Measurements from ENCODE around the gene CCL2. TPM values are rescaled to one million over a fixed set of nuclear protein-coding genes. Genes with fewer than 3 reads are reported as not detected.

Gene CCL2
- total RNA-seq, result 10 to 100 TPM; 30.2 to 41.8 TPM

DNA sequence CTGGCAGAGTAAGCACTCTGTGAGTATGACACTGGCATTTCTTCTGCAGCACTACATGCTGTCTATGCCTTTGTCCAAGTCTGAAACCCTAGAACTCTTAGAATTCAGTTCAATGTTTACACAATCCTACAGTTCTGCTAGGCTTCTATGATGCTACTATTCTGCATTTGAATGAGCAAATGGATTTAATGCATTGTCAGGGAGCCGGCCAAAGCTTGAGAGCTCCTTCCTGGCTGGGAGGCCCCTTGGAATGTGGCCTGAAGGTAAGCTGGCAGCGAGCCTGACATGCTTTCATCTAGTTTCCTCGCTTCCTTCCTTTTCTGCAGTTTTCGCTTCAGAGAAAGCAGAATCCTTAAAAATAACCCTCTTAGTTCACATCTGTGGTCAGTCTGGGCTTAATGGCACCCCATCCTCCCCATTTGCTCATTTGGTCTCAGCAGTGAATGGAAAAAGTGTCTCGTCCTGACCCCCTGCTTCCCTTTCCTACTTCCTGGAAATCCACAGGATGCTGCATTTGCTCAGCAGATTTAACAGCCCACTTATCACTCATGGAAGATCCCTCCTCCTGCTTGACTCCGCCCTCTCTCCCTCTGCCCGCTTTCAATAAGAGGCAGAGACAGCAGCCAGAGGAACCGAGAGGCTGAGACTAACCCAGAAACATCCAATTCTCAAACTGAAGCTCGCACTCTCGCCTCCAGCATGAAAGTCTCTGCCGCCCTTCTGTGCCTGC is at the start of gene CCL2:
Gene CCL2 (plus strand): TSS at position 635 of the 730 bp plus-strand sequence. CDS start 65 bp downstream, at position 700.
- Histone ChIP-seq H3K27ac (peak within 1 kb of the TSS; percentile 69 to 73), H3K27me3 (replicated peaks; ENCODE audit: insufficient read depth) (no peaks in the 10 kb centered on the region), H3K36me3 (no peaks in the 10 kb centered on the region), H3K9me3 (no peaks in the 10 kb centered on the region), H3K4me3 (peak within 1 kb of the TSS; percentile 19 to 25), H3K4me1 (replicated peaks) (peaks cover 13% of the 10 kb centered on the region)
- intact Hi-C loops (cut with DNase I), result loop anchor here (5.0 to 10.0 kb wide), 2 partner anchors 100 to 1322 kb away; partner anchors contain the start of genes CCL13 and PEX12
- DNase-seq (ENCODE audit: low spot score), result peak; percentile 73
- peak; percentile 44 for TF ChIP-seq POLR2A (IDR thresholded peaks at IDR 0.05)
- TF ChIP-seq, protein P1, sequence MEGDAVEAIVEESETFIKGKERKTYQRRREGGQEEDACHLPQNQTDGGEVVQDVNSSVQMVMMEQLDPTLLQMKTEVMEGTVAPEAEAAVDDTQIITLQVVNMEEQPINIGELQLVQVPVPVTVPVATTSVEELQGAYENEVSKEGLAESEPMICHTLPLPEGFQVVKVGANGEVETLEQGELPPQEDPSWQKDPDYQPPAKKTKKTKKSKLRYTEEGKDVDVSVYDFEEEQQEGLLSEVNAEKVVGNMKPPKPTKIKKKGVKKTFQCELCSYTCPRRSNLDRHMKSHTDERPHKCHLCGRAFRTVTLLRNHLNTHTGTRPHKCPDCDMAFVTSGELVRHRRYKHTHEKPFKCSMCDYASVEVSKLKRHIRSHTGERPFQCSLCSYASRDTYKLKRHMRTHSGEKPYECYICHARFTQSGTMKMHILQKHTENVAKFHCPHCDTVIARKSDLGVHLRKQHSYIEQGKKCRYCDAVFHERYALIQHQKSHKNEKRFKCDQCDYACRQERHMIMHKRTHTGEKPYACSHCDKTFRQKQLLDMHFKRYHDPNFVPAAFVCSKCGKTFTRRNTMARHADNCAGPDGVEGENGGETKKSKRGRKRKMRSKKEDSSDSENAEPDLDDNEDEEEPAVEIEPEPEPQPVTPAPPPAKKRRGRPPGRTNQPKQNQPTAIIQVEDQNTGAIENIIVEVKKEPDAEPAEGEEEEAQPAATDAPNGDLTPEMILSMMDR (IDR thresholded peaks at IDR 0.05), result no peak
- peak; percentile 79 for TF ChIP-seq POLR2AphosphoS5 (IDR thresholded peaks at IDR 0.05)
- 0% methylated on average over 11 of the region's 11 CpGs for WGBS

GRCh38 chr17:34205401-34205800 is 49.7 kb upstream of the CCL2 start:
- Histone ChIP-seq H3K27ac (no peak overlapping the region), H3K4me1 (replicated peaks) (no peaks in the 10 kb centered on the region), H3K36me3 (no peaks in the 10 kb centered on the region), H3K27me3 (replicated peaks; ENCODE audit: insufficient read depth) (no peaks in the 10 kb centered on the region), H3K9me3 (no peaks in the 10 kb centered on the region), H3K4me3 (no peak overlapping the region)
- no peak for TF ChIP-seq POLR2AphosphoS5 (IDR thresholded peaks at IDR 0.05)
- no peak for DNase-seq (ENCODE audit: low spot score)
- 94% methylated on average over 1 of the region's 1 CpG for WGBS
- intact Hi-C loops (cut with DNase I), result no loop called here

- Histone ChIP-seq H3K36me3 (no peaks in the 10 kb centered on the region), H3K4me1 (replicated peaks) (no peaks in the 10 kb centered on the region), H3K9me3 (no peaks in the 10 kb centered on the region), H3K4me3 (no peak overlapping the region), H3K27me3 (replicated peaks; ENCODE audit: insufficient read depth) (no peaks in the 10 kb centered on the region), H3K27ac (peak overlapping the region in 1 of 2 donors; percentile 28)
- intact Hi-C loops (cut with DNase I), result no loop called here
- 34% methylated on average over 3 of the region's 3 CpGs for WGBS
- peak; percentile 42 for DNase-seq (ENCODE audit: low spot score)
- peak; percentile 71 for TF ChIP-seq POLR2AphosphoS5 (IDR thresholded peaks at IDR 0.05)
- TF ChIP-seq POLR2A (IDR thresholded peaks at IDR 0.05), result no peak
- TF ChIP-seq, protein P1 (IDR thresholded peaks at IDR 0.05), result no peak
These were observed 48.5 kb upstream of the CCL2 start for GRCh38 chr17:34206569-34206968.

DNA sequence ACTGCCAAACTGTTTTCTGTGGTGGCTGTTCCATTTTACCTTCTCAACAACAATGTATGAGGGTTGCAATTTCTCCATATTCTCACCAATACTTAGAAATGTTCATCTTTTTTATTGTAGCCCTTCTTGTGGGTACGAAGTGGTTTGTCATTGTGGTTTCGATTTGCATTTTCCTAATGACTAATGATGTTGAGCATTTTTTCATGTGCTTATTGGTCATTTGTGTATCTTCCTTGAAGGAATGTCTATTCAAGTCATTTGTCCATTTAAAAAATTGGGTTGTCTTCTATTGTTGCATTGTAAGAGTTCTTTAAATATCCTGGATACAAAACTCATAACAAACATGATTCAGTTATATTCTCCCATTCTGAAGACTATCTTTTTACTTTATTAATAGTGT is 47.5 kb upstream of the CCL2 start:
- 85% methylated on average over 2 of the region's 2 CpGs for WGBS
- Histone ChIP-seq H3K4me3 (no peak overlapping the region), H3K27me3 (replicated peaks; ENCODE audit: insufficient read depth) (no peaks in the 10 kb centered on the region), H3K4me1 (replicated peaks) (no peaks in the 10 kb centered on the region), H3K9me3 (no peaks in the 10 kb centered on the region), H3K27ac (no peak overlapping the region), H3K36me3 (no peaks in the 10 kb centered on the region)
- no peak for DNase-seq (ENCODE audit: low spot score)
- intact Hi-C loops (cut with DNase I), result no loop called here
- TF ChIP-seq, protein P1 (IDR thresholded peaks at IDR 0.05), result no peak
- no peak for TF ChIP-seq POLR2A (IDR thresholded peaks at IDR 0.05)
- TF ChIP-seq POLR2AphosphoS5 (IDR thresholded peaks at IDR 0.05), result no peak

DNA sequence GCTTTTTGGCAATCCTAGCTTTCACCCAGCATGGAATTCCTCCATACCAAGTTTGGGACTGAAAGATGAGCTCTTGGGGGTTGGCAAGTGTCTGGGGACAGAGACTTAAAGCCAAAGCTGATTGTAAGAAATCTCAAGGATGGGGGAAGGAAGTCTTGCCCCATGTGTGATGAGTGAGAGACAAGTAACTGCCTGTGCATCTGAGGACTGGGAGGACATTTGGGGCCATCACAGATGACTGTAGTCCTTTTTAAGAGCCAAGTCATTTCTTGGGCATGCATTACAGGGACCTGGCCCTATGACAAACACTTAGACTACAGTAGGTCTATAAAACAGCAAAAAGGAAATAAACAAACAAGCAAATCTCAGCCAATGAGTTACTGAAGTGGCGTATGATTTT is 36.3 kb upstream of the CCL2 start:
- Histone ChIP-seq H3K9me3 (no peaks in the 10 kb centered on the region), H3K36me3 (no peaks in the 10 kb centered on the region), H3K27me3 (replicated peaks; ENCODE audit: insufficient read depth) (no peaks in the 10 kb centered on the region), H3K27ac (no peak overlapping the region), H3K4me1 (replicated peaks) (no peaks in the 10 kb centered on the region), H3K4me3 (no peak overlapping the region)
- intact Hi-C loops (cut with DNase I), result no loop called here
- TF ChIP-seq POLR2AphosphoS5 (IDR thresholded peaks at IDR 0.05), result no peak
- TF ChIP-seq, protein P1 (IDR thresholded peaks at IDR 0.05), result no peak
- DNase-seq (ENCODE audit: low spot score), result no peak
- 5% methylated on average over 1 of the region's 1 CpG for WGBS
